H1 (cell line): Measurements from ENCODE around the gene ATG7. TPM values are rescaled to one million over a fixed set of nuclear protein-coding genes. Genes with fewer than 3 reads are reported as not detected.

ENCODE experiments used
- CTCF ChIA-PET: fragments of 300-600 bp; sonication (Branson Sonifier 250); formaldehyde crosslinking; loops from one replicate; lab custom pipeline; 2021; ENCODE audit not compliant: partially characterized antibody; lab: Charles Lee
- POLR2A ChIA-PET: fragments of 300-600 bp; sonication (Branson Sonifier 250); formaldehyde crosslinking; loops from one replicate; lab custom pipeline; 2021; ENCODE audit warnings: inconsistent platforms; ENCODE audit not compliant: partially characterized antibody; lab: Charles Lee
- DNase-seq, 2 experiments: peaks; one replicate each; pipeline versions ENCODE4 v3.0.0 to v3.0.0-alpha.2; 2010 to 2022; ENCODE audit warnings: low spot score in 2 of 2, low read depth in 1 of 2, mixed read lengths in 1 of 2
- FAIRE-seq: peaks from 2 replicates; lab custom pipeline; 2011; peaks lifted over from hg19 to GRCh38; lab: Jason Lieb, UNC
- H2AFZ ChIP-seq: 2 replicates; pipeline ENCODE4 v1.8.1; 2012; ENCODE audit warnings: low read length, inconsistent platforms
- H2AK5ac ChIP-seq: 2 replicates; pipeline ENCODE4 v1.6.1; 2013; ENCODE audit warnings: low read depth, low read length
- H2BK120ac ChIP-seq: replicated peaks from 2 replicates; pipeline ENCODE3; 2013; ENCODE audit warnings: low read depth, low read length, inconsistent platforms
- H2BK12ac ChIP-seq: 2 replicates; pipeline ENCODE4 v1.6.1; 2013; ENCODE audit warnings: low read depth, low read length
- H2BK15ac ChIP-seq: 2 replicates; pipeline ENCODE4 v1.6.1; 2013; ENCODE audit warnings: low read length
- H2BK20ac ChIP-seq: 2 replicates; pipeline ENCODE4 v1.6.1; 2013; ENCODE audit warnings: low read length
- H2BK5ac ChIP-seq: 2 replicates; pipeline ENCODE4 v1.6.1; 2013; ENCODE audit warnings: low read depth, low read length
- H3K14ac ChIP-seq: 2 replicates; pipeline ENCODE4 v1.6.1; 2013; ENCODE audit warnings: inconsistent platforms; ENCODE audit not compliant: insufficient read length
- H3K18ac ChIP-seq: 2 replicates; pipeline ENCODE4 v1.6.1; 2013; ENCODE audit warnings: low read length; ENCODE audit errors: extremely low read depth
- H3K23ac ChIP-seq: 2 replicates; pipeline ENCODE4 v1.6.1; 2013; ENCODE audit warnings: inconsistent platforms; ENCODE audit not compliant: insufficient read length
- H3K23me2 ChIP-seq: 2 replicates; pipeline ENCODE4 v1.6.1; 2013; ENCODE audit warnings: low read depth, low read length
- H3K27ac ChIP-seq: 2 replicates; pipeline ENCODE4 v1.6.1; 2011; ENCODE audit warnings: low read depth, low read length, inconsistent platforms
- H3K27me3 ChIP-seq, 4 experiments: replicated peaks in 1 of 4; 1 replicate in 1 of 4; 2 replicates in 3 of 4; pipeline versions ENCODE4 v1.6.1 to v1.8.1; 2011 to 2013; ENCODE audit warnings: low read length in 3 of 4, mild to moderate bottlenecking in 3 of 4, inconsistent platforms in 2 of 4, mixed read lengths in 2 of 4, moderate library complexity in 1 of 4; ENCODE audit not compliant: control insufficient read depth in 3 of 4, insufficient read depth in 3 of 4; ENCODE audit errors: extremely low read depth in 1 of 4
- H3K36me3 ChIP-seq, 4 experiments: 2 replicates each; pipeline versions ENCODE4 v1.6.1 to v1.8.1; 2011 to 2013; ENCODE audit warnings: mild to moderate bottlenecking in 4 of 4, low read length in 3 of 4, moderate library complexity in 2 of 4, control low read depth in 1 of 4, inconsistent platforms in 1 of 4; ENCODE audit not compliant: insufficient read depth in 4 of 4, control insufficient read depth in 2 of 4
- H3K4ac ChIP-seq: replicated peaks from 2 replicates; pipeline ENCODE3; 2013; ENCODE audit warnings: low read length, low read depth, mixed read lengths, inconsistent platforms; ENCODE audit not compliant: insufficient read length
- H3K4me1 ChIP-seq, 4 experiments: replicated peaks in 1 of 4; 1 replicate in 1 of 4; 2 replicates in 3 of 4; pipeline versions ENCODE4 v1.6.1 to v1.8.1; 2011 to 2013; ENCODE audit warnings: low read length in 3 of 4, inconsistent platforms in 2 of 4, mixed read lengths in 1 of 4; ENCODE audit not compliant: insufficient read depth in 4 of 4, control insufficient read depth in 3 of 4
- H3K4me2 ChIP-seq, 2 experiments: 2 replicates each; pipeline versions ENCODE4 v1.6.1 to v1.8.1; 2011 to 2013; ENCODE audit warnings: low read depth in 2 of 2, low read length in 2 of 2, control low read depth in 1 of 2, inconsistent platforms in 1 of 2, mild to moderate bottlenecking in 1 of 2; ENCODE audit not compliant: insufficient read depth in 1 of 2
- H3K4me3 ChIP-seq, 4 experiments: fragments of 200-600, 300-600 bp in 1 of 4; sonication (generic), shearing (Covaris generic), sonication (Bioruptor Twin) in 1 of 4; 2 replicates each; pipeline versions ENCODE4 v1.5.1 to v1.8.1; 2011 to 2016; ENCODE audit warnings: low read length in 4 of 4, low read depth in 3 of 4, control low read depth in 2 of 4, inconsistent platforms in 2 of 4, mild to moderate bottlenecking in 2 of 4, mixed read lengths in 1 of 4, moderate library complexity in 1 of 4; ENCODE audit not compliant: insufficient read depth in 2 of 4; ENCODE audit errors: extremely low read depth in 1 of 4
- H3K56ac ChIP-seq: replicated peaks from 2 replicates; pipeline ENCODE3; 2013; ENCODE audit warnings: low read depth, mild to moderate bottlenecking, mixed read lengths, low read length, inconsistent platforms; ENCODE audit not compliant: insufficient read length
- H3K79me1 ChIP-seq: 2 replicates; pipeline ENCODE4 v1.6.1; 2013; ENCODE audit warnings: low read depth, low read length, control low read depth
- H3K79me2 ChIP-seq, 2 experiments: 2 replicates each; pipeline versions ENCODE4 v1.6.1 to v1.8.1; 2012 to 2013; ENCODE audit warnings: low read length in 2 of 2, mild to moderate bottlenecking in 2 of 2, inconsistent platforms in 1 of 2; ENCODE audit not compliant: insufficient read depth in 2 of 2, control insufficient read depth in 1 of 2
- H3K9ac ChIP-seq, 4 experiments: replicated peaks in 1 of 4; 1 replicate in 1 of 4; 2 replicates in 3 of 4; pipeline versions ENCODE4 v1.6.1 to v1.8.1; 2011 to 2013; ENCODE audit warnings: low read depth in 3 of 4, low read length in 3 of 4, control low read depth in 2 of 4, mild to moderate bottlenecking in 2 of 4, moderate library complexity in 2 of 4, inconsistent platforms in 1 of 4; ENCODE audit errors: extremely low read depth in 1 of 4
- H3K9me3 ChIP-seq, 2 experiments: 2 replicates each; pipeline versions ENCODE4 v1.6.1 to v1.8.1; 2012 to 2013; ENCODE audit warnings: mild to moderate bottlenecking in 2 of 2, moderate library complexity in 2 of 2, control low read depth in 1 of 2, inconsistent platforms in 1 of 2, low read depth in 1 of 2, low read length in 1 of 2, mixed read lengths in 1 of 2; ENCODE audit not compliant: insufficient read depth in 2 of 2
- H4K20me1 ChIP-seq, 2 experiments: replicated peaks in 1 of 2; 2 replicates each; pipeline versions ENCODE3 to v1.8.1; 2011 to 2013; ENCODE audit warnings: inconsistent platforms in 2 of 2, low read length in 2 of 2, mild to moderate bottlenecking in 1 of 2; ENCODE audit not compliant: insufficient read depth in 2 of 2, control insufficient read depth in 1 of 2
- H4K5ac ChIP-seq: 2 replicates; pipeline ENCODE4 v1.6.1; 2013; ENCODE audit warnings: low read length, low read depth, mixed read lengths, inconsistent platforms; ENCODE audit not compliant: insufficient read length
- H4K8ac ChIP-seq: 2 replicates; pipeline ENCODE4 v1.8.0; 2013; ENCODE audit warnings: mild to moderate bottlenecking, moderate library complexity, low read length, inconsistent platforms; ENCODE audit not compliant: insufficient read depth; ENCODE audit errors: extremely low read depth
- H4K91ac ChIP-seq: replicated peaks from 2 replicates; pipeline ENCODE3; 2013; ENCODE audit warnings: low read length, mixed read lengths, inconsistent platforms; ENCODE audit not compliant: insufficient read length
- BACH1 ChIP-seq: IDR thresholded peaks from 2 replicates; pipeline ENCODE4 v1.6.1; 2012; ENCODE audit warnings: low read length, improper control_type of control experiment
- CTCF ChIP-seq, 3 experiments: IDR thresholded peaks; 1 replicate in 2 of 3; 2 replicates in 1 of 3; pipeline versions ENCODE4 v1.5.1 to v1.6.1; 2011; ENCODE audit warnings: low read length in 3 of 3, mild to moderate bottlenecking in 3 of 3, inconsistent platforms in 2 of 3, low read depth in 1 of 3, moderate library complexity in 1 of 3; ENCODE audit not compliant: insufficient read depth in 1 of 3; ENCODE audit errors: control extremely low read depth in 1 of 3
- HDAC6 ChIP-seq: IDR thresholded peaks from one replicate; pipeline ENCODE4 v1.7.1; 2012; ENCODE audit warnings: low read depth, mild to moderate bottlenecking, inconsistent platforms, low read length, moderate library complexity
- POU5F1 ChIP-seq: IDR thresholded peaks from 2 replicates; pipeline ENCODE4 v1.6.1; 2011; ENCODE audit warnings: low read depth, mild to moderate bottlenecking, low read length, moderate library complexity
- SIRT6 ChIP-seq: IDR thresholded peaks from one replicate; pipeline ENCODE4 v1.7.1; 2012; ENCODE audit warnings: low read length, inconsistent platforms
- SRF ChIP-seq: IDR thresholded peaks from 2 replicates; pipeline ENCODE4 v1.6.1; 2011; ENCODE audit warnings: mild to moderate bottlenecking, low read depth, low read length, moderate library complexity
- TAF1 ChIP-seq: IDR thresholded peaks from 2 replicates; pipeline ENCODE4 v1.6.1; 2011; ENCODE audit warnings: mild to moderate bottlenecking, low read depth, low read length
- WGBS, 2 experiments: shearing (Covaris generic) in 1 of 2; methylation state at CpG; one replicate each; pipeline versions ENCODE4 v1.1.6 to v1.1.7; 2013 to 2015; ENCODE audit warnings: low lambda C conversion rate in 2 of 2, mixed read lengths in 2 of 2, inconsistent platforms in 1 of 2, low coverage in 1 of 2, missing lambda C conversion rate in 1 of 2; ENCODE audit not compliant: insufficient replicate concordance in 2 of 2, insufficient coverage in 1 of 2, insufficient read length in 1 of 2; ENCODE audit errors: extremely low coverage in 1 of 2, missing lambda C conversion rate in 1 of 2; 5-methylcytosine and 5-hydroxymethylcytosine counted together
- polyA plus RNA-seq, 7 experiments: library from polyadenylated mRNA; depleted of rRNA in 3 of 7; stranded (reverse) in 5 of 7; unstranded in 2 of 7; fragments of >200 nt in 5 of 7; fragments of 200-250 nt in 2 of 7; gene quantifications; 1 replicate in 5 of 7; 2 replicates in 1 of 7; 4 replicates in 1 of 7; pipeline versions ENCODE4 v1.2.1 to v1.2.3, GENCODE V29; 2011 to 2013; ENCODE audit warnings: missing spikeins in 2 of 7, mixed read lengths in 2 of 7
- total RNA-seq: library from RNA; stranded (reverse); fragmentation: NEBNext Ultra II Directional; extraction: Animal tissue kit (Norgen Biotek cat#: 25700); gene quantifications from 2 replicates; pipeline ENCODE4 v1.2.1, GENCODE V29; 2021

ATG7 gene
- total and polyA plus RNA-seq, 2 of the 8 experiments (the other 6 are each of a cell fraction or from before 2014, with no cell fraction given) = 15.0 to 19.1 TPM

GRCh38 chr3:11447584-11448200, 175.5 kb downstream of the ATG7 start:
- no peak for FAIRE-seq

More at GRCh38 chr3:11447584-11448200, 175.5 kb downstream of the ATG7 start:
- Histone ChIP-seq H3K56ac (no peak overlapping the region), H4K5ac (no peak overlapping the region), H4K8ac (no peak overlapping the region), H2BK15ac (no peak overlapping the region), H3K27me3 (no peaks in the 10 kb centered on the region), H2AFZ (no peak overlapping the region), H3K36me3 (no peaks in the 10 kb centered on the region), H3K14ac (no peak overlapping the region), H2BK120ac (no peak overlapping the region), H3K4ac (no peak overlapping the region), H3K23ac (no peak overlapping the region), H3K27ac (no peak overlapping the region), H3K4me1 (no peaks in the 10 kb centered on the region), H3K9me3 (no peaks in the 10 kb centered on the region), H3K4me3 (no peak overlapping the region), H3K4me2 (no peak overlapping the region), H2BK20ac (no peak overlapping the region), H4K91ac (no peak overlapping the region), H4K20me1 (no peaks in the 10 kb centered on the region), H3K79me1 (no peaks in the 10 kb centered on the region), H2BK12ac (no peak overlapping the region), H2AK5ac (no peak overlapping the region), H3K18ac (no peak overlapping the region), H3K79me2 (no peaks in the 10 kb centered on the region), H3K9ac (no peak overlapping the region), H2BK5ac (no peak overlapping the region), H3K23me2 (no peaks in the 10 kb centered on the region)
- CTCF ChIA-PET = interaction anchor here (0.6 to 1.4 kb wide), 3 partner anchors 14 to 88 kb away, joined by 3 read pairs; no protein-coding TSS in a partner anchor
- 80% methylated on average over 2 of the region's 2 CpGs; no CpG with 5 or more reads in 1 of the 2 experiments for WGBS, 2 experiments
- POLR2A ChIA-PET = no interaction called here
- TF ChIP-seq TAF1 = no peak
- no peak for TF ChIP-seq SRF
- no peak for TF ChIP-seq SIRT6
- TF ChIP-seq CTCF (IDR thresholded peaks at IDR 0.05; ENCODE audit: control extremely low read depth in 1 of 3, insufficient read depth in 1 of 3, low read depth in 1 of 3, low read length in 3 of 3) = no peak
- no peak for TF ChIP-seq BACH1
- no peak for TF ChIP-seq HDAC6
- TF ChIP-seq POU5F1 = no peak
- no peak for DNase-seq
